ENCODE data around the gene CTXND2.
"Not testable (repeated sequence)": the region's sequence is repeated elsewhere in the genome, so short reads cannot be mapped to it uniquely, and the experiment has no call there.

Gene CTXND2

GRCh38 chr1:150905301-150905700 is 18.4 kb downstream of the CTXND2 start:
- TF ChIP-seq JUND (IDR thresholded peaks at IDR 0.05; ENCODE audit: low read depth), result no peak
- in situ Hi-C loops (cut with HindIII; ENCODE audit: low pct_unique_long_range_greater_than_20kb, low sequenced_read_pairs), result no loop called here
- no peak for DNase-seq (ENCODE audit: low read depth in 1 of 2, low spot score in 1 of 2)

- peak in 1 of 2 experiments; percentile 88 for DNase-seq (ENCODE audit: low read depth in 1 of 2, low spot score in 1 of 2)
- in situ Hi-C loops (cut with HindIII; ENCODE audit: low pct_unique_long_range_greater_than_20kb, low sequenced_read_pairs), result no loop called here
- no peak for TF ChIP-seq JUND (IDR thresholded peaks at IDR 0.05; ENCODE audit: low read depth)
Measured at GRCh38 chr1:150906329-150906728, 19.4 kb downstream of the CTXND2 start.

GRCh38 chr1:150906813-150907212 is 19.9 kb downstream of the CTXND2 start:
- no peak for DNase-seq (ENCODE audit: low read depth in 1 of 2, low spot score in 1 of 2)
- in situ Hi-C loops (cut with HindIII; ENCODE audit: low pct_unique_long_range_greater_than_20kb, low sequenced_read_pairs), result no loop called here
- TF ChIP-seq JUND (IDR thresholded peaks at IDR 0.05; ENCODE audit: low read depth), result no peak

GRCh38 chr1:150909585-150910180 is 22.7 kb downstream of the CTXND2 start:
- in situ Hi-C loops (cut with HindIII; ENCODE audit: low pct_unique_long_range_greater_than_20kb, low sequenced_read_pairs), result no loop called here
- DNase-seq (ENCODE audit: low read depth in 1 of 2, low spot score in 1 of 2), result no peak
- TF ChIP-seq JUND (IDR thresholded peaks at IDR 0.05; ENCODE audit: low read depth), result no peak

GRCh38 chr1:150912623-150913022 is 25.7 kb downstream of the CTXND2 start:
- no peak for TF ChIP-seq JUND (IDR thresholded peaks at IDR 0.05; ENCODE audit: low read depth)
- in situ Hi-C loops (cut with HindIII; ENCODE audit: low pct_unique_long_range_greater_than_20kb, low sequenced_read_pairs), result no loop called here
- no peak for DNase-seq (ENCODE audit: low read depth in 1 of 2, low spot score in 1 of 2)

- in situ Hi-C loops (cut with HindIII; ENCODE audit: low pct_unique_long_range_greater_than_20kb, low sequenced_read_pairs), result no loop called here
- no peak for TF ChIP-seq JUND (IDR thresholded peaks at IDR 0.05; ENCODE audit: low read depth)
- no peak for DNase-seq (ENCODE audit: low read depth in 1 of 2, low spot score in 1 of 2)
Measured at GRCh38 chr1:150917387-150917786, 30.5 kb downstream of the CTXND2 start.

GRCh38 chr1:150922519-150922975 is 35.6 kb downstream of the CTXND2 start:
- peak; percentile 38 to 89 for DNase-seq (ENCODE audit: low read depth in 1 of 2, low spot score in 1 of 2)
- no peak for TF ChIP-seq JUND (IDR thresholded peaks at IDR 0.05; ENCODE audit: low read depth)
- in situ Hi-C loops (cut with HindIII; ENCODE audit: low pct_unique_long_range_greater_than_20kb, low sequenced_read_pairs), result no loop called here

GRCh38 chr1:150925080-150925479 is 38.1 kb downstream of the CTXND2 start:
- no peak for TF ChIP-seq JUND (IDR thresholded peaks at IDR 0.05; ENCODE audit: low read depth)
- in situ Hi-C loops (cut with HindIII; ENCODE audit: low pct_unique_long_range_greater_than_20kb, low sequenced_read_pairs), result no loop called here
- peak in 1 of 2 experiments; percentile 23 for DNase-seq (ENCODE audit: low read depth in 1 of 2, low spot score in 1 of 2)

- in situ Hi-C loops (cut with HindIII; ENCODE audit: low pct_unique_long_range_greater_than_20kb, low sequenced_read_pairs), result no loop called here
Measured at GRCh38 chr1:150926097-150926741, 39.3 kb downstream of the CTXND2 start, which contains the start of gene SETDB1. TSS of gene SETDB1 (plus strand) at chr1:150926363. CDS start at chr1:150927715, 1,352 bp downstream.

GRCh38 chr1:150927624-150928023 is 40.7 kb downstream of the CTXND2 start:
- DNase-seq (ENCODE audit: low read depth in 1 of 2, low spot score in 1 of 2), result no peak
- TF ChIP-seq JUND (IDR thresholded peaks at IDR 0.05; ENCODE audit: low read depth), result no peak
- in situ Hi-C loops (cut with HindIII; ENCODE audit: low pct_unique_long_range_greater_than_20kb, low sequenced_read_pairs), result no loop called here

More at GRCh38 chr1:150926097-150926741, 39.3 kb downstream of the CTXND2 start, which contains the start of gene SETDB1:
- peak; percentile 76 to 99 for DNase-seq (ENCODE audit: low read depth in 1 of 2, low spot score in 1 of 2)
- TF ChIP-seq JUND (IDR thresholded peaks at IDR 0.05; ENCODE audit: low read depth), result no peak

- no peak for TF ChIP-seq JUND (IDR thresholded peaks at IDR 0.05; ENCODE audit: low read depth)
- in situ Hi-C loops (cut with HindIII; ENCODE audit: low pct_unique_long_range_greater_than_20kb, low sequenced_read_pairs), result no loop called here
- DNase-seq (ENCODE audit: low read depth in 1 of 2, low spot score in 1 of 2), result no peak
Measured at GRCh38 chr1:150928286-150928685, 41.4 kb downstream of the CTXND2 start.

- in situ Hi-C loops (cut with HindIII; ENCODE audit: low pct_unique_long_range_greater_than_20kb, low sequenced_read_pairs); DNase-seq (ENCODE audit: low read depth in 1 of 2, low spot score in 1 of 2): not testable (repeated sequence)
Measured at GRCh38 chr1:150928775-150929174, 41.8 kb downstream of the CTXND2 start.

- in situ Hi-C loops (cut with HindIII; ENCODE audit: low pct_unique_long_range_greater_than_20kb, low sequenced_read_pairs), result no loop called here
- no peak for DNase-seq (ENCODE audit: low read depth in 1 of 2, low spot score in 1 of 2)
- TF ChIP-seq JUND (IDR thresholded peaks at IDR 0.05; ENCODE audit: low read depth), result no peak
Measured at GRCh38 chr1:150931773-150932172, 44.8 kb downstream of the CTXND2 start.

All from T47D (cell line).